Adrenal gland (tissue), 5 donors: ENCODE data around the gene MCF2L.

Experiments used
- CTCF ChIP-seq, 6 experiments: fragments of 450-650 bp in 4 of 6; fragments of 200-600 bp in 2 of 6; sonication (generic) in 1 of 6; IDR thresholded peaks; 1 replicate in 5 of 6; 2 replicates in 1 of 6; pipeline versions ENCODE4 v1.5.1 to v1.8.0; 2016 to 2021; ENCODE audit warnings: antibody characterized with exemption in 6 of 6, mild to moderate bottlenecking in 2 of 6, moderate library complexity in 1 of 6
- POLR2A ChIP-seq, 2 donors: fragments of 450-650 bp; IDR thresholded peaks; one replicate each; pipeline ENCODE4 v1.6.1; 2017; ENCODE audit warnings: antibody characterized with exemption in 2 of 2, mild to moderate bottlenecking in 2 of 2, moderate library complexity in 1 of 2
- donor health status: DM: no; HTN: no; CAD: no.

GRCh38 chr13:113031465-113031864, 62.5 kb downstream of the MCF2L start:
- TF ChIP-seq CTCF (IDR thresholded peaks at IDR 0.05) (no peak), POLR2A (IDR thresholded peaks at IDR 0.05) (no peak)
